Measurements from ENCODE around the gene FH.

FH gene

DNA sequence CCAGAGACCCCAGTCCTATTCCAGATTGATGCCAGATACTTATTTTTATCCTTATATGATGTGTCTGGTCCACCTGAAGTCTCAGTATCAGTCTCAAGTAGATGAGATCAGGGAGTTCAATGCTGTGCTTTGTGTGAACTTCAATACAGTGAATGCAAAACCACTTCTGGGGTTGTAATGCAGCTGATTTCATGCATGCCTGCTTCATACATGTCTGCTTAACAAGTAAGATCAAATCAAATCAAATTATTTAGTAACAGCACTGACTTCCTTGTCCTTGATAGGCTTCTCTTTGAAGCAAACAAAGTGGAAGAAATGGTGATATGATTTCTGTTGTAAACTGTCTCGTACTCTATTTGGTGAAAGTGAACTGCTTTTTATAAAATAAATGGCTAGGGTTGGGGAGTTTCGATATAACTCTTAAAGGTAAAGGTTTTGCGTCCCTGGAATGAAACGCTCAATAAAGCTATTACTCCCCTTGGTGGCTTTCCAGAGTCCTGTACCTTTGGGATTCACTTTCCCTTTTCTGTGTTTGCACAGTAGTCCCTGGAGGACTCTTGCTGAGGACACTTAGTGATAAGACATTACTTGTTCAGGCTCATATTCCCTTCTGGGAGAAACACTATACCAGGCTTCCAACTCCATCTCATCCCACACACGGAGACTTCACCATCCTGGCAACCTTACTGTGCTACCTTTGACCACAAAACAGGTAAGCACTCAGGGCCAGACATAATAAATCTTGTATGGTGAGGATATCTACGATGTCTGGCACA is 59.3 kb downstream of the FH start:
- no peak for DNase-seq (ENCODE audit: low read depth in 2 of 3, low spot score in 1 of 3)

DNA sequence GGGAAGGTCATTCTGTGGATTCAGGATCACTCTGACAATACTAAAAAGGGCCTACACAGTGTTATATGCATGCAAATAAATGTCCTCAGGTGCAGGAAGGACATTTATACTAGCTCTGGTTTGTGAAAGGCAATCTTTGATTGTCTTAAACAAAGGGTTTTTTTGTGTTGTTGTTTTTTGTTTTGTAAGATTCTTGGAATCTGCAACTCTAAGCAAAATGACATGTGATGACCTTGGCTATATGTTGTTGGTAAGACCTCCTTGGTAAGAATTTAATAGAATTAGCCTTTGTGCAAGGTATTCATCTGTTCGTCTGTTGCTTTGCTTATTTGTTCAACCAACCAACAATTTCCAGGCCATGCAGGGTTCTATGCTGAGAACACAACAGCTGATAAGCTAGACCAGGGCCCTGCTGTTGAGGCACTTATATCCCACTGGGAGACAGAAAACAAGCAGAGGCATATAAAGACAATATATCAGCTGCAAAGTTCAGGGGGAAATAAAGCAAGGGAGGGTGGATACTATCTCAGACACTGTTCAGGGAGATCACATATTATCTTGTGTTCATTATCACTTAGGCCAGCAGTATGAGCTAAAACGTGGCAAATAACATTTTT is 60.3 kb downstream of the FH start:
- DNase-seq (ENCODE audit: low read depth in 2 of 3, low spot score in 1 of 3), result no peak

DNA sequence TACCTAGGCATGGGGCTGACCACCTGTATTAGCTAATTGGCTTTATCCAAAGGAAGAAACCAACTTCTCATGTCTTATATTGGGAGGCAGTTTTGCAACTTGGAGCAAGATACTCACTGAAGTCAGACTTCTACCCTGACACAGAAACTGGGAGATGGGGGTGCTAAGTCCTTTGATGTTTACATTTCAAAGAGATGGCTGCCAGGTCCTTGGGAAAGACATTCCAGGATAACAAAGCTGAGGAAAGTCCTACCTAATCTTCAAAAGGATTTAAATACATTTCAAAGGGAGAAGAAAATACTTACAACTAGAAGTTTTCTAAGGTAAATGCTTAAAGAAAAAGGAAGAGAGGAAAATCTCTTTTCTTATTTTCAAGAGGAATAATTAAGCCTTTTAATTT is 62.1 kb downstream of the FH start:
- no peak for DNase-seq (ENCODE audit: low read depth in 2 of 3, low spot score in 1 of 3)

DNA sequence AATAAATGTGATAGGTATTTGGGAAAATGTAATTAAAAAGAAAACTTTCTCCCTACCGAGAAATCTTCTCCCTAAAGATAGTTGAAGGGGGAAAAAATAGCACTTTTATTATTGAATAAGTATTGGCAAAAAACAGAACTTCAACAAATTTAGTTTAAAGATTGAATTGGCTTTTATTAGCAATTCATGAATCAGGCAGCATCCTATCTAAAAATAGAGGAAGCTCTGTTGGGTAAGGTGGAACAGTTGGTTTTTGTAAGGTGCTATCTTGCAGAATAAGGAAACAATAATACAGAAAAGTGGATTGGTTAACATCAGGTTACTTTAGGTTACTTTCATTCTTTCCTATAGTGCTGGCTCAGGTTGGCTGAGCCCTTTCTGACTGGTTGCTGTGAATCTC is 62.8 kb downstream of the FH start:
- no peak for DNase-seq (ENCODE audit: low read depth in 2 of 3, low spot score in 1 of 3)

- DNase-seq (ENCODE audit: low read depth in 2 of 3, low spot score in 1 of 3), result no peak
Observed at GRCh38 chr1:241453732-241454131, 65.8 kb downstream of the FH start.

- DNase-seq (ENCODE audit: low read depth in 2 of 3, low spot score in 1 of 3), result no peak
Observed at GRCh38 chr1:241451956-241452355, 67.6 kb downstream of the FH start.

Data from stimulated activated CD4-positive, alpha-beta T cell treated with anti-CD3 and anti-CD28 coated beads, Interleukin-12 subunit alpha, Interleukin-12 subunit beta, amount 100 ng/mL, for 48 hours (primary cell).